Activated gamma-delta T cell (primary cell): Measurements from ENCODE around the gene HADH.
"Not testable (repeated sequence)": the region's sequence is repeated elsewhere in the genome, so short reads cannot be mapped to it uniquely, and the experiment has no call there.

Experiments used
- DNase-seq: peaks from one replicate; lab custom pipeline; 2025; lab: John Stamatoyannopoulos, UW

HADH gene

DNA sequence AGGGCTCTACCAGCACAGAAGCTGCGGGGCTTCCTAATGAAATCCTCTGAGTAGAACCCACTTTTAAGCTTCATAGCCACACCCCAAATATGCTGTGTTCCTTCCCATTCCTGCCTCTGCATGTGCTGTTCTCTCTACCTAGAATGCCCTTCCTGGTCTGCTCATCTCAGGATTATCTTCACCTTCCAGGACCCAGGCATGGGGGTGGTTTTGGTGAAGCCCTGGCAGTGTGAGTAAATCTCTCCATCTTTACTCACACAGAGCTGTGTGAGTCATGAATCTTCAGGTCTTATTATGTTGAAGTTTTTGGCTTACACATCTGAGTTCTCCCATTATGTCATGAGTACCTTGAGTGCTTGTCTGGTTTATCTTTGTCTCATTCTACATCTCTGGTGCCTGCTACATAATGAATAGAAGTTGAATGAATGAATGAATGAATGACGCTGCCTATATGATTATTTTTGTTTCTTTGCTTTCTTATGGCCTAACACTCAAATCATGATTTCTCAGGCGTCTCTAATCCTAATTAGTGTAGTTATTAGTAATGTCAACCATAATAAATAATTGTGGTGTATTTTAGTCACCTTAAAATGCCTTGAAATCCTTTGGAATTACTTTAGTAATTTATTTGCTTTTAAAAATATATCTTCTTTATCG is 41.9 kb downstream of the HADH start:
- DNase-seq: no peak

DNA sequence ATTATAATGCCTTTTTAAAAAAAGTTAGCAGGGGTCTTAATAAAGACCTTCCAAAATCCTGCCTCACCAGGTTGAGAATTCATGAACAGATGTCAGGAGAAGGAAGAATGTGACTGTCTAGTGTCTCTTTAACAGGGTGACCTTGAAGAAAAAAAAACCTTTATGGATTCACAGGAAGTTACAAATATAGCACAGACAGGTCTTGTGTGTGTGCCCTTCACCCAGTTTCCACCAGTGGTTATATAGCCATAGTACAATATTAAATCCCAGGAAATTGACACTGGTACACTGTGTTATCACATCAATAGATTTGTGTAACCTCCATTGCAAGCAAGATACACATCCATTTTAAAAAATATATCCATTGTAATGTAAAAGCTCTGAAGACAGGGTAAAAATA is 43.7 kb downstream of the HADH start:
- no peak for DNase-seq

DNA sequence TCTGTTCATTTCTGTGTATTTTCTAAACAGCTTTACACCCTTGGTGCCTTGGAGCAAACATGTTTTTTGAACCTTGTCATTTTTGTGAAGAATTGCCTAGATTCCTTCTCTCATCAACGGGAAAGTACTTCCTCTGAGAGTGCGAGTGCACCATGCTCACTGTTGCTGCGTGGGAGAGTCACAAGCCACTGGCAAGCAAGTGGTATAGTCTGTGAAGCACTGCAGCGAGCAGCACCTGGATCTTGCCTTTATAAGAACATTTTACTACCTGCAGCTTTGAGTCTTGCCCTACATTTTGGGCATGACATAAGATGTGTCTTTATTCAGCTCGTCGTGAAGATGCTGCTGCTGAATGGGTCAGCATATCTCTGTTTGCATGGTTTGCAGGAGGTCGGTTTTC is 44.9 kb downstream of the HADH start:
- DNase-seq: no peak

DNA sequence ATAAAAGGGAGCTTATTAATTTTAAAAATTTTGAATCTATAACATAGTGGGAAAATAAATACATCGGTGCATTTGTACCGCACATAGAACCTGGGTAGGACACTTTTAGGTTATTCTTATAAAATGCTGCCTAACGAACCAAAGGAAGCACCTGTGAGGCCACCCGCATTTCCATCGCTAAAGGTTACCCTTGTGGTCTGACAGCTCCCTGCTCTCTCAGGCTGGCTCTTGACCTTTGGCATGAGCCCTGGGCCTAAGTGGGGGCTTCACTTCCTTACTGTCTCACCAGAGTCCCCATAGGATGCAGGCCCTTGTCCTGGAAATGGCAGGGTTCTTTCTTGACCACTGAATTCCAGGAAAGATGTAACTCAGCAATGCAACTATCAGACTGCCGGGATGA is 46.0 kb downstream of the HADH start:
- DNase-seq: no peak

DNA sequence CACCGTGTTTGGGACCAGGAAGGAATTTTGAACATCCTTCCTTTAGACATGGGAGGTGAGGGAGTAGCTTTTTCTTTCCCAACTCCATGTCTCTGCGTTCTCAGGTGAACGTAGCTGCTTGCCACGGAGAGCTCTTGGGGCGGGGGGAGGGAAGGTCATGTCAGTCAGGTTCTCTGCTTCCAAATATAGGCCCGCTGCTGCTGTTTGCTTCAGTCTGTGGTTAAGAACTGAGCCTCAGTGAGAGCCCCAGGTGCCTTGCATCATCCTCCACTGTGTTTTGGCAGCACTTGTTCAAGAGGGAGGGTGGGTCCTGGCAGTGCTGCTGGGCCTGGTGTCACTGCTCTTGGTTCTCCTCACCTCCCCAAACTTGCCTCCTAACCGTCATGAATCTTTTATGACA is 46.5 kb downstream of the HADH start:
- no peak for DNase-seq

DNA sequence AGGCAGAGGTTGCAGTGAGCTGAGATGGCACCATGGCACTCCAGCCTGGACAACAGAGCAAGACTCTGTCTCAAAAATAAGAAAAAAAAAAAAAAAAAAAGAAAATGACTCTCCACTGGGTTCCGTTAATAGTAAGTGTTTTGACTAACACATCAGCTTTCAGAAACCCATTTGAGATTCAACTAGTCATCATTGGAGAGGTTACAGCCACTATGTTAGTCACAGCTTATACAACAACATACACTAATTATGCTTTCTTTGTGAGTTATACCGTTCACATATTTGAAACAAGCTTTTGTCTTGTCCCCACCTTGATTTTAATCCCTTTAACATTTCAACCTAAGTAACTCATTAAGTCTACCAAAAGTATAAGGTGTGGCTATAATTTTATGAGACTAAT is 48.2 kb downstream of the HADH start:
- DNase-seq: no peak

DNA sequence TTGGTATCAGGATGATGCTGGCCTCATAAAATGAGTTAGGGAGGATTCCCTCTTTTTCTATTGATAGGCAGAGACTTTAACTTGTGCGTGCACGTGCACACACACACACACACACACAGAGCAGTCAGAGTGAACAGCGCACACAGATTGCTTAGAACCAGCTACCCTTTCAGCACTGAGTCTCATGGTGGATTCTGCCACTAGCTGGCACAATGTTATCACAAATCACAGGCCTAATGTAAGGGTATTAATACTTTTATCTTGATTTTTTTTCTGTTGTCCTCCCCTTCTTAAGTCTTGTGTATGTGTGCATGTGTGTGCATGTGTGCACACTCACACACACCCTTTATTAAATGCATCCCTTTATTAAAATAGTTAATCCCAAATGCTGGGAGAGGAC is 53.2 kb downstream of the HADH start:
- no peak for DNase-seq

DNA sequence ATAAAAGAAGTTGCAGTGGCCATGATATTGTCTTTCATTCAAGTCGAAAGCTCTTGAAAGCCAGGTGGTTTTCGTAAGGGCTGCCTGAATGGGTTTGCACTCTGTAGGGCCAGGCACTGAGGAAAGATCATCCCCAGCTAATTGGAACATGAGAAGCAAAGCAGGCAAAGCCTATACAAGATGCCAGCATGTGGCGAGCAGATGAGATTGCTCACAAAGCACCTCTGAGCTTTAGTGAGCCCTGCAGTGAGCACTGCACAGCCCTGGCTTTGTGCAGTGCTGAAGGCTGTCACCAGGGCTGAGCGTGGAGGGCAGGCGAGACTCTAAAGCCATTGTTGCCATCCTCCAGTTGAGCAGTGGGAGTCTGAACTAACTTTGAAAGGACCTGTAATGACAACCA is 53.8 kb downstream of the HADH start:
- DNase-seq: no peak

DNA sequence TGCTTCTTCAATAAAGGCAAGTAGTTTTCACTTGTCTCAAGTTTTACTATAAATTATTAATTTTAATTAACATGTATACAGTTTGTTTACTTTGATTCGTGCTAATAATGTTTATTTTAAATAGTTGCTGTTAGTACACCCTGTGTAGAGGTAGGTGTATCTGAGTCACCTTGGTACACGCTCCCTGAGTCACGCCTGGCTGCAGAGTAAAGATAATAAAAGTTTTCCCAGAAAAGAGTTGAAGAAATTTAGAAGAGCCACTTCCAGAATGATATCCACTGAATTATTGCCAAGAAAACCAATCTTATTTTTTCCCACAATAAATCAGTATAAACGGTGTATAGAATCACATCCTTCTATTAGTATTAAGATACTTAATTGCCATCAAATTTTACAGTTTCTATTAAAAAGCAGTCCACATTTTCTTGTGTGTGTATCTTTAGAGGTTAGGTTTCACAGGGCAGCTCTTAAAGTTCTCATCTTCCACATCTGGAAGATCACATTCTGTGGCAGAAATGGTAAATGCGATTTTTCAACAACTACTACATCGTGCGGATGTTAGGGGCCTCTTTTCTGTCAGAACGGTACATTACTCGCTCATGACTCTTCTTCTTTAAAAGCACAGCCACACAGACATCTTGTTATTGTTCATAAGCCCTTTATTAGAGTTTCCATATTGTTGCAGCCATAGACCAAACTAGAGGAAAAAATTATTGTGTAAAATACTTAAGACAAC is 55.4 kb downstream of the HADH start:
- DNase-seq: no peak

DNA sequence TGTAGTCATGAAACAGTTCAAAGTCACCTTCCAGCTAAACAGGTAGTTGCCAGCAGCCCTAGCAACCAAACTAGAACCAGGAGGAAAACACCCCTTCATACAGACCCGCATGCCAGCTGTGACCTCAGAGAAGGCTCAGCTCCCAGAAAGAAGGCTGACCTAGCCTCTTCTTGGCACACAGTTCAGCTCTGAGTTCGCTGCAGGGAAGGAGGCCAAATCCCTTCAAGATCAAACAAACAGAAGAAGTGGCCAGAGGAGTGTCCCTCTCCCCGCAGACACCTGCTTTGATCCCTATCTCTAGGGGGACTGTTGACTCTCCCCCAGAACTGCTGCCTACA is 56.0 kb downstream of the HADH start:
- DNase-seq: no peak

DNA sequence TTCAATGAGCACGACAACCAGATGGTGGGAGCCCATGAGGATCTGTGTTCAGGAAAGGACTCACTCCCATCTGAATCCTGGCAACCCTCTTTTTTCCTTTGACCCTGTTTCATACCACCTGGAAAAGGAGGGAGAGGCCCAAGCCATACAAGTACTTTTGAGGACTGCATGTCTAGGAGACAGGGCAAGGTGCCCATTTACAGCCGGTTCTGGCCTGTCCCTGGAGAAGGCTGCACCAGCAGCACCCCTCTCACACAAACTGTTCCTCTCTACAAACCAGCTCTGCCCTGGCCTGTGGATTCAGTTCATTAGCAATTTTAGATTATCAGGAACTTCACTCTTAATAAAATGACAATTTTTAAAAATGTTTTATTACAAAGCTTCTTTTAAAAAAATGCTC is 57.5 kb downstream of the HADH start:
- DNase-seq: no peak

DNA sequence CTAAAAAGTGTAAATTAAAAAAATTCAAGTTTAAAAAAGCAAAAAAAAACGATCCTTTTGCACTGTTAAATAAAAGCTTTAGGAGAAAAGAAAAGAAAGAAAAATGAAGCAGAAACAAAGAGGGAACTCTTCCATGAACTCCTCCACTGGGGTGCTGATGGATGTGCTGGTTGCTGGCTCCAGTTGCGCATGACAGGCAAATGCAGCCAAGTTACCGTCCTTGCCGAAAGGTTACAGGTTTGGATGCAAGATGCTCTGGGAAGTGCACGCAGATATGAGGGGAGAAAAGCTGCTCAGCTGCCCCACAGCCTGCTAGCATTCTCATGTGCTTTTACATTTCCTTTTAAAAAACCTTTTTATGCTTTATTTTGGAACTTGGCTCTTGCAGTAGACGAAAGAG is 58.5 kb downstream of the HADH start:
- no peak for DNase-seq

DNA sequence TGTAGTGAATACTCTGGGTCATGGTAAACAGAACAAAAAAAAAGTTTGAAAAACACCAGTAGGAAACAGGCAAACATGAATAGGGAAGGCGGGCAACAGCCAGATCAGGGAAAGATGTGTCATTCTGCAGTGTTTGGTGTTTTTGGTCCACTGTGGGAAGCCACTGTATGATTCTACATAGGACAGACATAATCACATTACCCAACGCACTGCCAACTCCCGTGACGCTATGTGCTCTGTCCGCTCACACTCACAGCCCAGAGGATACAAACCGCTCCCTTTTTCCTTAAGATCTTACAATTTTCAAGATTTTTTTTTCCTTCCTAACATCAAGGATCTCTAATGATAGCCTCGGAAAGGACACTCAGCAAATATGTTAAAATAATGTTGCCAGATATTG is 59.3 kb downstream of the HADH start:
- DNase-seq: no peak

DNA sequence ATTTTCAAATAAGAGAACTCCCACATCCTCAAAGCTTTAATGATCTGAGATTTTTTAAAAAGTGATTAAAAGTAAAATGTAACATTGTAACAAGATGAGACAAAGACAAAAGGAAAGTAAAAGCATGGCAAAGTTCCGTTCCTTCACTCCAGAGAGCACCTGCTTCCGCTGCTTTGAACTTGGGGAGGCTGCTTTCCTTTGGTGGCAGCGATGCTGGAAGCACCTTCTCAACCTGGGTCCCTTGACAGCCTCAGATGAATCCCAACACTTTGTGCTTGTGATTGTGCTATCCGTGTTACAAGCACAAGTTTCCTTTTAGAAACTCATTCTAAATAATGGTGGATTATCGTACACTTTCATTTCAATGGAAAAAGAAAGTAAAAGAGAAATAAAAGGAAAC is 59.7 kb downstream of the HADH start:
- no peak for DNase-seq

DNA sequence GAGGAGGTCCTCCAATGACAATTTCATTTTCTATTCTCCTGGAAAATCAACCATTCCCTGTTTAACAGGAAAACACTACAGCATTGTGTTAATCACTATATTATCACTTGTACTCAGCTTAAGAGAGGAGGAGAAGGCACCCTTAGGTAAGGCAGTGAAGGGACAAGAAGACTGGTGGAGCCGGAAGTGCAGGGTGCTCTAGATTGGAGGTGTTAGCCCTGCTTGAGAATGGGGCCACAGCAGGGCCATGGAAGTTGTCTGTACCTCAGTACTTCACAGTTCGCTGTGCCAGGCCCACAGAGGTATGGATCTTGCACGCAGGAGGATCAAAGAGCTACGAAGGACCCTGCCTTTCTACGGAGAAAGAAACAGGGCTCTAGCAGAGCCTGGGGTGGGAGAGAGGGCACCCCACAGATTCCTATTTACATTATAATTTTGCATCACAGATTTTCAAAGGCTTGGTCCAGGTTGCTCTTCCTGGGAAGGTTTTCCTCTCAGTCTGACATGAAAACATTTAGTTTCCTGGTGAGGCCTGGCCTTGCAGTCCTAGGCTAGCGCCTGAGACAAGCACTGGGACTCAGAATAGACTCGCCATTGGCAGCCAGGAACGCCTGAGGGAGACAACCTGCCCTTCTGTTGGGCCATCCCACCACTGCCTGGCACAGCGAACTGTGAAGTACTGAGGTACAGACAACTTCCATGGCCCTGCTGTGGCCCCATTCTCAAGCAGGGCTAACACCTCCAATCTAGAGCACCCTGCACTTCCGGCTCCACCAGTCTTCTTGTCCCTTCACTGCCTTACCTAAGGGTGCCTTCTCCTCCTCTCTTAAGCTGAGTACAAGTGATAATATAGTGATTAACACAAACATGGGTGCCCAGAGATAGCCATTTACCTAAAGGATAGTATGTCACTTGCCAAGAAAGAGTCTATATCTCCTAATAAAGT is 60.8 kb downstream of the HADH start:
- not testable (repeated sequence) for DNase-seq

DNA sequence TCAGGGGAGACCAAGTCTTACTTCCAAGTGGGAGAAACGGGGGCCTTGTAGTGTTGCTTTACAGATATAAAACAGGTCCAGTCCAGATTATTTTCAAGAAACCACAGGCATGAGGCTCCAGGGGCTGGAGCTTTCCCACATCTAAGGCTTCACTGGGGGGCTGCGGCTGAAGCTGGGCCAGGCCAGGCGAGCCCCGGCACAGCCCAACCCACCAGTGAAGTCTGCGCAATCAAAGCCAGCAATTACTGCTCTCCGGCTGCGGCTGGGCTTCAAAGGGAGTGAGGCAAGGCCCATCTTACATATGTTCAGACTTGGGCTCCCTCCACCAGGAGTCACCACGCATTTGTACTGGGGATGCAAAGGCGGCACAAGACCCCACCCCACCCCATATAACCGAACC is 61.7 kb downstream of the HADH start:
- DNase-seq: no peak

DNA sequence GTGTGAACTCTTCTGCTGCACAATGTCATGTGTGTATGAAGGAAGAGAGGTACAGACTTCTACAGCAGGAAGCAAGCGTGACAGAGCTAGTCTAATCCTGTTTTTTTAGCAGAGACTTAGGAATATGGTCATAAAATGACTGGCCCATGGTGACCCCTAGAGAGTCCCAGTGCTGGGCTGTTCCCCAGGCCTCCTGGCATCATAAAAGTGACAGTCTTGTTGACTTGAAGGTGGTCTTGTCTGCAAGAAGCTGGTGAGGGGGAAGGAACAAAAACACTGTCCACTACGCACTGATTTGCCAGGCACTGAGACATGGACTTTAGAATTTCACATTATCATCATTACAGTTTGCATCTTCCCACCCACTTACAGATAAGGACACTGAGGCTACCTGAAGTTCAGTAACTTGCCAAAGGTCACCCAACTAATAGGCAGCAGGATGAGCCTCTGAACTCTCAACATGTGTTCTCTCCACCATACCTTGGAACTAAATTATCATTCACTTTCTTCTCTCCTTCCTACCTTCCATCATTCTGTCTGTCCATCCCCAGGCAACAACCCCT is 63.0 kb downstream of the HADH start:
- DNase-seq: no peak

DNA sequence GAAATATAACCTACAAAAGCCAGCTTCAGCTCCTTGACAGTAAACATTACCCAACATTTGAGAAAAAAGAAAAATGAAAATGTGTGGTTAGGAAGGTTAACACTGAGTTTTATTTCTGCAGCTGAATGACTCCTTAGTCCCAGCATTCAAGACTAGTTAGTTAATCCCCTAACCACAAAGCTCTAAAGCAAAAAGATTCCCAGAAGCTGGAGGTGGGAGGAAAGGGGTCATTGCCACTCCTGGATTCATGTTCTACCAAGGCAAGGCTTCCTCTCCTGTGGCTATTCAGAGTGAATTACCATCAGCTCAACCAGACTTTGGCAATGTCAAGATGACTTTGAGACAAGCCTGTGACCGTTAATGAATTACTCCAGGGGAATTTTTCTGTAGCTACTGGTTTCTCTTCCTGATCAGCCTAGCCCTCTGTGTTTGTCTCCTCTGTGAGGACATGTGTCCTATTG is 63.6 kb downstream of the HADH start:
- no peak for DNase-seq

DNA sequence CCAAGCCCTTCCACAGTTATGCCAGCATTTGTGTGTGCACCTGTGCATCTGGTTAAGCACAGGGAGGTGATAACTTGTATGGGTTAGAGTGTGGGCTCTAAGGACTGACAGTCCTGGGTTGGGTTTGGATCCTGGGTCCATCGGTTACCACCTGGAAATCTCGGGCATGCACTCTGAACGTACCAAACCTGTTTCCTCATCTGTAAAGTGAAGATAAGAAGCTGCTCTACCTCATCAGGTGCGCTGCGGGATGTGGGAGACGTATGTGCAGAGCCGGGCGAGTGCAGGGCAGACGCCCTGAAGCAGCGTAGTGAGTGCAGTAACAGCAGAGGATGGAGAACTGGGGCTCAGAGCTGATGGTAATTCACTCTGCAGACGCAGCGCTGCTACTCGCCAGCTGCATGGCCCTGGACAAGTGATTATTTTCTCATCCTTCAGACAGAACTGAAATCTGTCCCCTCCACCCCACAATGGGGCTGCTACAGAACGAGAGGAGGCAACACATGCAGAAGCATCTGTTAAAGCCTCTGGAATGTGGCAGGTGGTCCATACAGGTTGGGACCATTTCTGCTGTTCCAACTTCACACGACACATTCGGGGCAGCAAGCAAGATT is 64.4 kb downstream of the HADH start:
- DNase-seq: no peak

DNA sequence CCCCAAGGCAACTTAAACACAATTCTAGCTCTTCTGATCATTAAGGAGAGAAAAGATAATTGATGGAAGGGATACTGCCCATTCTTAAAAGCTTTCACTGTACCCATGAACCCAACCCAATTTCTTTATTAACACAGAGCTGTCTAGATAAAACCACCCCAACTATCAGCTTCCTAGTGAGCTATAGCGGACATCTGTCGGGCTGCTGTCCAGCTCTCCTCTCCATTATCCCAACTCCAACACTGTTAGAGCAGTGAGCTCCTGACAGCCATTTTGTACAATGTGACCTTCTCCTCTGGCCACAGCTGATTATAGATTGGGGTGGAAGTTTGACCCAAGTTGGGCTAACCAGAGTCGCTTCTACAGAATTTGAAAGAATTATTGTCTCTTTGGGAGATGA is 66.1 kb downstream of the HADH start:
- no peak for DNase-seq

DNA sequence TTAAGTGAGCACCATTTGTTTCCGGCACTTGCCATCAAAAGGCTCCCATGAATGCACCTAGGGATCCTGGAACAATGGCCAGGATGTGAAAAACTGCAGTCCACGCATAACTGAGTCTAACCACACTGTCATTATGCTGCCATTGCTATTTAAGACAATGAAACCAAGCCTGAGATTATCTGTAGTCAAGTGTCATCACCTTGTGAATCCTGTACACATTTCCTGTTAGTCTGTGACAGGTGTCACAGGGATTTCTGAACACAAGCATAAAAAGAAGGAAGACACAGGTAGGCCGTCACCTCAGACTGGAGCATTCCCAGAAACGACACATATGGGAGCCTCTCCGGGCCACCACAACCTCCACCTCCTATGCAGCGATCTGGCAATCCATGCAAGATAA is 66.7 kb downstream of the HADH start:
- DNase-seq: no peak
